CD8-positive, alpha-beta memory T cell (primary cell): ENCODE results near the gene FAM110D. TPM values are rescaled to one million over a fixed set of nuclear protein-coding genes. Genes with fewer than 3 reads are reported as not detected.

Experiments used
- CTCF ChIA-PET: fragments of 350-600 bp; sonication (Branson Sonifier 250); formaldehyde crosslinking; loops from one replicate; lab custom pipeline; 2021; ENCODE audit warnings: antibody characterized with exemption; lab: Charles Lee
- POLR2A ChIA-PET: fragments of 350-600 bp; sonication (Branson Sonifier 250); formaldehyde crosslinking; loops from one replicate; lab custom pipeline; 2021; ENCODE audit warnings: antibody characterized with exemption; lab: Charles Lee
- DNase-seq, 5 donors: peaks; one replicate each; pipeline versions ENCODE4 v3.0.0 to v3.0.0-alpha.2; 2020 to 2022; ENCODE audit warnings: mixed read lengths in 1 of 5
- H3K27ac ChIP-seq: one replicate; pipeline ENCODE4 v1.7.0; 2013; ENCODE audit warnings: low read depth, mild to moderate bottlenecking, low read length, moderate library complexity
- H3K27me3 ChIP-seq: 2 replicates; pipeline ENCODE4 v1.7.0; 2013; ENCODE audit warnings: low read length, mild to moderate bottlenecking; ENCODE audit not compliant: insufficient read depth, poor library complexity, severe bottlenecking
- H3K36me3 ChIP-seq: 2 replicates; pipeline ENCODE4 v1.7.0; 2013; ENCODE audit warnings: mild to moderate bottlenecking, low read length, moderate library complexity; ENCODE audit not compliant: insufficient read depth
- H3K4me1 ChIP-seq: 2 replicates; pipeline ENCODE4 v1.7.0; 2013; ENCODE audit warnings: mild to moderate bottlenecking, low read length, moderate library complexity; ENCODE audit not compliant: insufficient read depth
- H3K4me3 ChIP-seq: 2 replicates; pipeline ENCODE4 v1.7.0; 2013; ENCODE audit warnings: mild to moderate bottlenecking, low read length
- H3K9me3 ChIP-seq: 2 replicates; pipeline ENCODE4 v1.7.0; 2013; ENCODE audit warnings: mild to moderate bottlenecking, low read length
- H3K27ac Mint-ChIP-seq, 8 donors: one replicate each; pipeline ENCODE4 v1.8.0; 2020 to 2021; ENCODE audit warnings: mixed read lengths in 8 of 8, mild to moderate bottlenecking in 6 of 8, inconsistent platforms in 3 of 8, moderate library complexity in 3 of 8
- H3K27me3 Mint-ChIP-seq, 2 donors: one replicate each; pipeline ENCODE4 v1.8.0; 2020 to 2021; ENCODE audit warnings: mixed read lengths in 2 of 2, mild to moderate bottlenecking in 1 of 2, moderate library complexity in 1 of 2
- H3K36me3 Mint-ChIP-seq, 3 donors: one replicate each; pipeline ENCODE4 v1.8.0; 2020 to 2021; ENCODE audit warnings: mixed read lengths in 3 of 3, inconsistent platforms in 1 of 3, mild to moderate bottlenecking in 1 of 3
- H3K4me1 Mint-ChIP-seq, 3 donors: one replicate each; pipeline ENCODE4 v1.8.0; 2020 to 2021; ENCODE audit warnings: mixed read lengths in 3 of 3, inconsistent platforms in 1 of 3, mild to moderate bottlenecking in 1 of 3
- H3K4me3 Mint-ChIP-seq, 7 donors: one replicate each; pipeline ENCODE4 v1.8.0; 2020 to 2021; ENCODE audit warnings: mixed read lengths in 7 of 7, mild to moderate bottlenecking in 6 of 7, moderate library complexity in 4 of 7, inconsistent platforms in 2 of 7
- H3K9me3 Mint-ChIP-seq, 5 donors: one replicate each; pipeline ENCODE4 v1.8.0; 2020 to 2022; ENCODE audit warnings: mixed read lengths in 5 of 5, mild to moderate bottlenecking in 3 of 5, moderate library complexity in 2 of 5, inconsistent platforms in 1 of 5
- polyA plus RNA-seq: library from polyadenylated mRNA; unstranded; fragments of 300-500 nt; fragmentation: Illumina TruSeq; gene quantifications from one replicate; pipeline ENCODE4 v1.2.3, GENCODE V29; 2021
- total RNA-seq, 2 experiments: library from RNA; stranded (reverse); gene quantifications; one replicate each; pipeline ENCODE4 v1.2.3, GENCODE V29; 2021

The FAM110D gene
- total and polyA plus RNA-seq, 3 experiments from 2014 or later, result not detected

DNA sequence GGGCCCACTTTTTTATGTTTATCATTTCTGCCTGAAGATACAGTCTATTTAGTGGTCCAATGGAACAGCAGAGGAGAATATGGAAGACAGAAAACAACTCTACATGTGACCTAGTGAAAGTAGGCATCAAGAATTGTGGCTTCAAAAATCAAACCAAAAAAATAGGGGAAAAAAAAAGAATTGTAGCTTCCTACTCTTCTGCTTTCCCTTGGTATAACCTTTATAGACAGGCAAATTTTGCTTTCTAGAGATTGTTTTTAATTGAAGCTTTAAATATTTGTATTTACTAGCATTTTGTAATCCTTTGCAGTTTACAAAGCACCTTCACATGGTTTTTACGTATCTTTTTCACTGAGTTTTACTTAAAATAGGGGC lies 32.9 kb upstream of the FAM110D start:
- Mint-ChIP-seq H3K36me3 (peaks cover 0 to 24% (median 1%) of the 10 kb centered on the region in 3 donors), H3K9me3 (no peaks in the 10 kb centered on the region)

DNA sequence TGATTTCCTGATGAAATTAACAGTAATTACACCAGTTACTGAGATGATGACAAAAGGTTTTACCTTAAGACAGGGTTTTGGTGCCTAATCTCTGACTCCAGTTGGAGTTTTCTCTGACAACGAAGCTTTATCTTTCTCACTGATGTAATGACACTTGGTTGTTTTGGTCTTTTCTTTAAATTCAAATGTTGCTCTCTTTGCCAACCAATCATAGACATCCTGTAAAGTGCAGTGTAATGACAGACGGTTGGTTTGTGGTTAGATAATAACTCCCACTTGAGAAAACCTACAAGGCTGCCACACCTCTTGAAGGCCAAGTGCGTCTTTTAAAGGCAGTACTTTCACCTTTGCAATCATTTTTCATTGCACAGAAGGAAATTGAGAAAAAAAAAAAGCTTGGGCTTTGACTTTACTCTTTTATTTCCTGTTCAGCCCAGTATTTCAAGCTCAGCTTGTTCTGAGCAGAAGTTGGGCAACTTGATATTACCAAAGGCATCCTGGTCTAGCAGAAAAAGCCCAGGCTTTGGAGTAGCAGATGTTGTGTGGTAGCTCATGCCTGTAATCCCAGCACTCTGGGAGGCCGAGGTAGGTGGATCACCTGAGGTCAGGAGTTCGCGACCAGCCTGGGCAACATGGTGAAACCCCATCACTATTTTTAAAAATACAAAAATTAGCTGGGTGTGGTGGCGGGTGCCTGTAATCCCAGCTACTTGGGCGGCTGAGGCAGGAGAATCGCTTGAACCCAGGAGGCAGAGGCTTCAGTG lies 32.4 kb upstream of the FAM110D start:
- peak in 4 of 5 donors; percentile 46 to 90 (median 84) for DNase-seq
- H3K36me3 ChIP-seq, result no peaks in the 10 kb centered on the region
- H3K27ac Mint-ChIP-seq, result peak overlapping the region; percentile 58 to 93 (median 89)
- H3K4me1 ChIP-seq, result peaks cover 29% of the 10 kb centered on the region
- H3K9me3 Mint-ChIP-seq, result no peaks in the 10 kb centered on the region
- H3K27me3 ChIP-seq, result no peaks in the 10 kb centered on the region
- H3K9me3 ChIP-seq, result no peaks in the 10 kb centered on the region
- ChIA-PET POLR2A (interaction anchor here (0.7 to 2.7 kb wide), 6 partner anchors 11 to 306 kb away, joined by 3 to 24 read pairs (median 6); partner anchors contain the start of genes DHDDS and PDIK1L), CTCF (interaction anchor here (0.7 to 3.4 kb wide), 14 partner anchors 11 to 291 kb away, joined by 3 to 39 read pairs (median 4); partner anchors contain the start of gene ZNF593)
- H3K4me3 Mint-ChIP-seq, result peak overlapping the region; percentile 22 to 82 (median 71)
- H3K27me3 Mint-ChIP-seq, result peaks cover 0 to 16% of the 10 kb centered on the region in 2 donors
- H3K36me3 Mint-ChIP-seq, result peaks cover 0 to 21% (median 3%) of the 10 kb centered on the region in 3 donors
- peaks cover 32 to 53% (median 48%) of the 10 kb centered on the region in 3 donors for H3K4me1 Mint-ChIP-seq
- peak overlapping the region; percentile 38 for H3K4me3 ChIP-seq
- H3K27ac ChIP-seq, result peak overlapping the region; percentile 79

More for the DNA sequence above, 32.9 kb upstream of the FAM110D start:
- Histone ChIP-seq H3K9me3 (no peaks in the 10 kb centered on the region), H3K4me3 (no peak overlapping the region), H3K36me3 (no peaks in the 10 kb centered on the region), H3K4me1 (peaks cover 29% of the 10 kb centered on the region), H3K27ac (peak overlapping the region; percentile 79), H3K27me3 (no peaks in the 10 kb centered on the region)
- H3K27me3 Mint-ChIP-seq, result peaks cover 0 to 13% of the 10 kb centered on the region in 2 donors
- ChIA-PET CTCF (interaction anchor here (1.1 to 3.4 kb wide), 10 partner anchors 11 to 291 kb away, joined by 3 to 39 read pairs (median 4); partner anchors contain the start of gene ZNF593), POLR2A (interaction anchor here (0.9 to 2.7 kb wide), 4 partner anchors 11 to 306 kb away, joined by 4 to 24 read pairs (median 9); partner anchors contain the start of genes DHDDS and PDIK1L)
- peaks cover 32 to 53% (median 48%) of the 10 kb centered on the region in 3 donors for H3K4me1 Mint-ChIP-seq
- H3K4me3 Mint-ChIP-seq, result peak overlapping the region in 5 of 7 donors; percentile 22 to 82 (median 71)
- no peak for DNase-seq
- H3K27ac Mint-ChIP-seq, result peak overlapping the region; percentile 58 to 93 (median 89)

DNA sequence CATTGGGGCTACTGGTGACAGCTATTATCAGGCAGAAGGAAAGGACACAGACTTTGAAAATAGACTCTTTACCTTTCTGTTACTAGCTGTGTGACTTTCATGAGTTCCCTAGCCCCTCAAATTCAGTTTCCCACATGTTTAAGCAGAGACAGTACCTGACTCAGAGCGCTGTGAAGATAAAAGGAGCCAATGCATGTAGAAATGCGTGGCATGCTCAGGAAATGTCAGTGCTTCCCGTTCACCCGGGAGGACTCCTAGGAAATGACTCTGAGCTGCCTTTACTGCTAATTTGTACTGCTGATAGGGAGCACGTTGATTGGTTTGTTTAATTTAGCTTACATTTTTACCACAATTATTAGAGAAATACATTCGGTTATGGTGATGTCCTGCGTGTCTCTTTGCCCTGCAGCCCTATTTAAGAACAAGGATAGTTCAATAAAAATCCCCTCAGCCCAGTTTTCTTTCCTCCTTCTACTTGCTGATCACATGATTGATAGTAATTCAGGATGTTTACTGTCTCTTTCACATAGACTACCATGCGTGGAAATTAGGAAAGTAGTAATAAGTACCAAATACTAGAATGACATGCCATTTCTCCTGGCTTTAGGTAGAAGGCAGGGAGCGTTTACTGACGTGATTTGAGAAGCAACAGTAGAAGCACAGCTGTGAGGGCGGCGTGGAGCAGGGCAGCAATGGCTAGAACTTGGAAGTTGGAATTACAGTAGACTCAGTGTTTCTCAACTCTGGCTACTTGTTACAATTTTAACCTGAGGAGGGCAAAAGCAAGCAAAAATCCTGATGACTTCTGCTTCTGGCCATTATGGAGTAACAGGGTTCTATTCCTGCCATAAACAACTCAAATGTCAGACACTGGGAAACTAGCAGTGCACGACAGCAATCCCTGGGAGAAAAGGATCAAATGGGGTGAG lies 31.4 kb upstream of the FAM110D start:
- peaks cover 30 to 53% (median 48%) of the 10 kb centered on the region in 3 donors for H3K4me1 Mint-ChIP-seq
- peak overlapping the region in 6 of 8 donors; percentile 38 to 93 (median 66) for H3K27ac Mint-ChIP-seq
- Histone ChIP-seq H3K27me3 (no peaks in the 10 kb centered on the region), H3K27ac (peak overlapping the region; percentile 79), H3K9me3 (no peaks in the 10 kb centered on the region), H3K4me3 (peak overlapping the region; percentile 9), H3K4me1 (peaks cover 29% of the 10 kb centered on the region), H3K36me3 (no peaks in the 10 kb centered on the region)
- peaks cover 0 to 11% (median 3%) of the 10 kb centered on the region in 3 donors for H3K36me3 Mint-ChIP-seq
- H3K9me3 Mint-ChIP-seq, result no peaks in the 10 kb centered on the region
- ChIA-PET POLR2A (interaction anchor here (0.5 to 2.7 kb wide), 5 partner anchors 14 to 138 kb away, joined by 3 to 24 read pairs (median 12); partner anchors contain the start of gene PDIK1L), CTCF (interaction anchor here (0.7 to 3.4 kb wide), 14 partner anchors 12 to 290 kb away, joined by 3 to 39 read pairs (median 4); no protein-coding TSS in a partner anchor)
- peak overlapping the region in 4 of 7 donors; percentile 14 to 74 (median 40) for H3K4me3 Mint-ChIP-seq
- H3K27me3 Mint-ChIP-seq, result peaks cover 0 to 16% of the 10 kb centered on the region in 2 donors
- no peak for DNase-seq

DNA sequence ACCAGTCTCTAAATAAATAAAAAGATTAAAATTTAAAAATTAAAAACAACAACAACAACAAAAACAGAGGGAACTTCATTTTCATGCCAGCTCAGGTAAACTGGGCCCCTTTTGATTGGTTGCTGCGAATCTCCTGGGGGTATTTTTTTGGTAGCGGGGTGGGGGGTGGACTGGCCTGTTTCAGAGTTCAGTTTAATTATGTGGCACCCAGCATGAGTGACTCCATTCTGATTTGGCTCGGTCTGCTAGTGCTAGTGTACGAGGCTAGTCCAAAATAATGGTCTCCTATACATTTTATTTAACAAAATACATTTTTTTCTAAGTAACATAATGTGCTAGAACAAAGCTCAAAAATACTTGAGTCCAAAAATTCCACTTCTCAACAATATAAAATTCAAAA lies 29.1 kb upstream of the FAM110D start:
- Mint-ChIP-seq H3K27ac (no peak overlapping the region), H3K36me3 (peaks cover 0 to 2% (median 0%) of the 10 kb centered on the region in 3 donors), H3K9me3 (no peaks in the 10 kb centered on the region), H3K4me1 (peaks cover 25 to 38% (median 36%) of the 10 kb centered on the region in 3 donors), H3K27me3 (peaks cover 0 to 20% of the 10 kb centered on the region in 2 donors), H3K4me3 (no peak overlapping the region)
- no peak for DNase-seq
- peaks cover 29% of the 10 kb centered on the region for H3K4me1 ChIP-seq
- H3K27me3 ChIP-seq, result no peaks in the 10 kb centered on the region
- no peaks in the 10 kb centered on the region for H3K9me3 ChIP-seq
- POLR2A ChIA-PET, result interaction anchor here (0.7 kb wide), 1 partner anchor 8 kb away, joined by 4 read pairs; no protein-coding TSS in a partner anchor
- H3K27ac ChIP-seq, result no peak overlapping the region
- CTCF ChIA-PET, result interaction anchor here (3.1 kb wide), 1 partner anchor 15 kb away, joined by 16 read pairs; no protein-coding TSS in a partner anchor
- no peaks in the 10 kb centered on the region for H3K36me3 ChIP-seq
- no peak overlapping the region for H3K4me3 ChIP-seq

DNA sequence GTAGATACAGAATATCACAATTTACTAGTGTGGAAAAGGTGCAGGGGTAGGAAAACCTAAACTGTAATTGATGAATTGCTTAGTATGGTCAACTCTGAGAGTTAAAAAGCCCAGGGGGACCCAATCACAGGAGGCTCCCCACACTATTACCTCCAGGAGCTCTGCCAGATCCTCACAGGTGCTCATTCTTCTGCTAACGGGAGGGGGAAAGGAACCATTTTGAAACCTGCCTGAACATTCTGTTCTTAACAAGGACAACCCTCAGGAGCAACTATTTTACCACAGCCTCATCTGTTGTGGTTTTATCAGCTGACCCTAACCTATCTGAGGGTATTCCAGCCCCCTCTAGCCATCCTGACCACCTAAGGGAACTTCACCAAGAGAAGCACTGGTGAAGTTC lies 28.2 kb upstream of the FAM110D start:
- Mint-ChIP-seq H3K4me3 (no peak overlapping the region), H3K27ac (no peak overlapping the region), H3K4me1 (peaks cover 22 to 30% (median 30%) of the 10 kb centered on the region in 3 donors), H3K9me3 (peaks cover 0 to 3% (median 0%) of the 10 kb centered on the region in 5 donors), H3K36me3 (peaks cover 0 to 2% (median 0%) of the 10 kb centered on the region in 3 donors), H3K27me3 (peaks cover 0 to 20% of the 10 kb centered on the region in 2 donors)
- Histone ChIP-seq H3K4me1 (peaks cover 24% of the 10 kb centered on the region), H3K4me3 (no peak overlapping the region), H3K36me3 (no peaks in the 10 kb centered on the region), H3K27ac (no peak overlapping the region), H3K9me3 (no peaks in the 10 kb centered on the region), H3K27me3 (no peaks in the 10 kb centered on the region)
- DNase-seq, result no peak
- POLR2A ChIA-PET, result no interaction called here
- CTCF ChIA-PET, result interaction anchor here (3.1 kb wide), 1 partner anchor 14 kb away, joined by 16 read pairs; no protein-coding TSS in a partner anchor

DNA sequence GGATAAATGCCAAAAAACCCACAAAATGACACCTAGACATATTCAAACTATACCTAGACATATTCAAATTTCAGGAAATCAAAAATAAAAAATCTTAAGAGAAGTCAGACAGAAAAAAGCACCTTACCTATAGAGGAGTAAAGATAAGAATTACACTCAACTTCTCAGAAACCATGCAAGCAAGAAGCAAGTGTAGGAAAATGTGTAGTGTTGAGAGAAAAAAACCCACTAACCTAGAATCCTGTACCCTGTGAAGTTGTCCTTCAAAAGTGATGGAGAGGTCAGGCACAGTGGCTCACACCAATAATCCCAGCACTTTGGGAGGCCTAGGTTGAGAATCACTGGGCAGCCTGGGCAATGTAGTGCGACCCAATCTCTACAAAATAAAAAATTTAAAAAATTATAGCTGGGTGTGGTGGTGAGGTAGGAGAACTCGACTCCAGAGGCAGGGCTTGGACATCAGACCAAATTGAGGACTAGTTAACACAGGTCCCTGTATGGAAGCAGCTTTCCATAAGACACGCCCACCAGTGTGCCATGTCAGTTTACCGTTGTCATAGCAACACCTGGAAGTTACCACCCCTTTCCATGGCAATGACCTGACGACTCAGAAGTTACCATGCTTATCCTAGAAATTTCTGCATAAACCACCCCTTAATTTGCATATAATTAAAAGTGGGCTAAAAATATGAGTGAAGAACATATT lies 26.6 kb upstream of the FAM110D start:
- Histone ChIP-seq H3K4me1 (peaks cover 10% of the 10 kb centered on the region), H3K9me3 (no peaks in the 10 kb centered on the region), H3K27me3 (no peaks in the 10 kb centered on the region), H3K36me3 (no peaks in the 10 kb centered on the region), H3K27ac (no peak overlapping the region), H3K4me3 (no peak overlapping the region)
- DNase-seq, result no peak
- peaks cover 0 to 3% (median 0%) of the 10 kb centered on the region in 5 donors for H3K9me3 Mint-ChIP-seq
- H3K4me3 Mint-ChIP-seq, result no peak overlapping the region
- H3K4me1 Mint-ChIP-seq, result peaks cover 8 to 14% (median 14%) of the 10 kb centered on the region in 3 donors
- POLR2A ChIA-PET, result no interaction called here
- peaks cover 0 to 2% (median 0%) of the 10 kb centered on the region in 3 donors for H3K36me3 Mint-ChIP-seq
- CTCF ChIA-PET, result interaction anchor here (1.3 kb wide), 1 partner anchor 13 kb away, joined by 3 read pairs; no protein-coding TSS in a partner anchor
- H3K27ac Mint-ChIP-seq, result no peak overlapping the region
- peaks cover 0 to 20% of the 10 kb centered on the region in 2 donors for H3K27me3 Mint-ChIP-seq
